Left kidney (tissue), 8 donors: Measurements from ENCODE around the gene NKX2-3. TPM values are rescaled to one million over a fixed set of nuclear protein-coding genes. Genes with fewer than 3 reads are reported as not detected.

ENCODE experiments used
- DNase-seq: peaks from one replicate; pipeline ENCODE4 v3.0.0-alpha.2; 2013
- long read RNA-seq, 8 donors: transcript quantifications; one replicate each; lab custom pipeline, GENCODE V29; 2026
- polyA plus RNA-seq: library from polyadenylated mRNA; unstranded; fragments of 120-200 nt; gene quantifications from one replicate; pipeline ENCODE4 v1.2.1, GENCODE V29; 2013; ENCODE audit not compliant: insufficient read length

Gene NKX2-3
- polyA plus RNA-seq = not detected
- long read RNA-seq, donor 1 = 0 reads
- long read RNA-seq, donor 2 = 0 reads
- long read RNA-seq, donor 3 = 0 reads
- long read RNA-seq, donor 4 = 0 reads
- long read RNA-seq, donor 5 = 0 reads
- long read RNA-seq, donor 6 = 0 reads
- long read RNA-seq, donor 7 = 0 reads
- long read RNA-seq, donor 8 = 0 reads

DNA sequence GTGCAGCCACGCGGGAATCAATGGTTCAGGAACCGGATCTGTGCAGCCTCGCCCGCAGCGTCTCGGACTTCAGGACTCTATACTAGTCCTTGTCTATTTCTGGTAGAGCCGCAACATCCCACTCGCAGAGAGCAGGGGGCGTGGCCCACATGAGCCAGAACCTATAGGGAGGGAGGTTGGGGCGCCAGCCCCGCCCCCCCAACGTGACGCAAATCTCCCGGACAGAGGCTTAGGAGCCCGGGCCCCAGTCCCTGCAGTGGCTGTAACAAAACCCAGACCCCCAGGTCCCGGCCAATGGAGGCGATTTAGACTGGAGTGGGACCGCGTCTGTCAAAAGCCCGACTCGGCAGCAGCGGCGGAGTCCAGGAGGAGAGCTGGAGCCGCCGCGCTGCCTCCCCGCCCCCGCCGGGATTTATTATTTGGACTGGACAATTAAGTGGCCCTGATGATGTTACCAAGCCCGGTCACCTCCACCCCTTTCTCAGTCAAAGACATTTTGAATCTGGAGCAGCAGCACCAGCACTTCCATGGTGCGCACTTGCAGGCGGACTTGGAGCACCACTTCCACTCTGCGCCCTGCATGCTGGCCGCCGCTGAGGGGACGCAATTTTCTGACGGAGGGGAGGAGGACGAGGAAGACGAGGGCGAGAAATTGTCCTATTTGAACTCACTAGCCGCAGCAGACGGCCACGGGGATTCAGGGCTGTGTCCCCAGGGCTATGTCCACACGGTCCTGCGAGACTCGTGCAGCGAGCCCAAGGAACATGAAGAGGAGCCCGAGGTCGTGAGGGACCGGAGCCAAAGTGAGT, at the start of gene NKX2-3:
Gene NKX2-3, plus strand, starts transcription at position 256 of the 809 bp plus-strand sequence. Its CDS starts 190 bp downstream, at position 446.
- DNase-seq = no peak

DNA sequence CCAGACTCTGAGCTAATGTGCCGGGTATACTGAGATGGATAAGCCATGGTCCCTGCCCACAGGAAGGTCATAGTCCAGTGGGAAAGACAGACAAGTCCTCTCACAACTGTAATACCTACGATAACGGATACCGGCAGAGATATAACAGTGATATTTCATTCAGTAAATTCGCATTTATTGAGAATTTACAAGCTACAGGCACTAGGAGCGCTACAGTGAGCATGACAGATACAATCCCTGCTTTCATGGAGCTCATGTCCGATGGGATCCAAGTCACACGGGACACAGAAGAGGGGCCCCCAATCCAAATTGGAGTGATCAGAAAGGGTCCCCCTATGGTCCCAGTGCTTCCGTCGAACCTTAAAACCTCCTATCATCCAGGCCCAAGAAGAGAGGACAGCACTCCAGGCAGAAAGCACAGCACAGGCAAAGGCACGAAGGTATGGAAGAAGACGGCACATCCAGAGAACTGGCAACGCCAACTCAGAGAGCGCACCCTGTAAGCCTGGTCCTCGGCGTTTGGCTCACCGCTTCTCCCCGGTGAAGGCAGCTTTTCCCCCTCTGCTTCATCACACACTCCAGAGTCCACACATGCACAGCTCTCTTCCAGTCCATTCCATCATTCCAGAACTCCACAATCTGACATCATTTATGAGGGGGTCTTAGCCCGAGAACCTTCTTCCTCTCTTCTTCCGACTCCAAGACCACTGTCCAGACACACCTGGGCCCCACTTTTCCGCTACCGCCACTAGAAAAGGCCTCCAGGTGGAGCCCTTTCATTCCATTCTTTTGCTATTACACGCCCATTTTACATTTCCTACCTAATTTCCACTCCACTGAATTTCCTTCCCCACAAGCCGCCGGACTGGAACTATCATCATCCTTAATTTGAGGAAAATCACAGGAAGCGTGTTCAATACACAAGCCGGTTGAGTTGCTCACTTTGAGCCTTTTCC, 47.8 kb upstream of the NKX2-3 start:
- DNase-seq = peak; percentile 6

DNA sequence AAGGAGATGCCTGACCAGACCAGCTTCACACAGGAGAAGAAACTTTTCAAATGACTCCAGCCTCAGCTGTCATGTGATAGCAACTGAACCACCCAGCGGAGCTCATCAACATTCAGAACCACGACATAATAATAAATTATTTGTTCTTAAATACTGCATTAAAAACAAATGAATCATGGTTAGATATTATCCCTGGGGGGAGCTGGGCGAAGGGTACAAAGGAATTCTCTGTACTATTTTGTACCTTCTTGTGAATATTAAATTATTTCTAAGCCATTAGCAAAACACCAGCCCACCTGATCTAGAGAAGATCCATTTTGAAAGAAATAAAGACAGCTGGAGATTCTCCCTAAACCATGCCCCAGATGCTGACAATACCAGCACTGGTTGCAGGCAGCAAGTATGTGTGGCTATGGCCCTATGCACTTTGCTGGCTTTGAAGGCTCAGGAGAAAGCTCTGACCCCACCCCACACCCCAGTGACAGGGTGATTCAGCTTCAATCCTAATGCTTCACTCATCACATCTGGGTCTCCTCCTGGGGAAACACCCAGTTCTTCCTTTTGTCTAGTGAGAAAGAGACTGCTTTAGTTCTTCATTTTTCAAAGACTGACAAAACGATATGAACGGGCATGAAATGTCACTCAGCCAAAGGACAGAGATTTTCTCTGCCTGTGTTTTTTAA, 45.5 kb upstream of the NKX2-3 start:
- no peak for DNase-seq

DNA sequence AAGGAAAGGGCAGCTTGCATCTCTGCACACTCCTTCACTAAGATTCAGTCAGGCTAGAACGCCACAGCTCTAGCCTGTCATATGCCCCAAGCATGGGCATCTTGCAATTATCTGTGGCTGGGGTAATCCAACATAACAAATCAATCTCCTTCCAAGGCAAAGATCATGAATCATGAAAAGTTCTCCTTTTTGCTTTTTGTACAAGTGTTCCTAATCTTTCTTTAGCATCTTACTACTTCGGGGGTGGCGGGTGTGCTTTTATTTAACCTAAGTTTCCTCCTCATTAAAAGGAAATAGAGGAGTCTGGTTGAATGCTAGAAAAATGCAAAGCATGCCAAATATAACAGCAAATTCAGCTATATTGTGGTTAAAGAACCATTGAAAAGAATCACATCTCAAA, 43.5 kb upstream of the NKX2-3 start:
- no peak for DNase-seq

DNA sequence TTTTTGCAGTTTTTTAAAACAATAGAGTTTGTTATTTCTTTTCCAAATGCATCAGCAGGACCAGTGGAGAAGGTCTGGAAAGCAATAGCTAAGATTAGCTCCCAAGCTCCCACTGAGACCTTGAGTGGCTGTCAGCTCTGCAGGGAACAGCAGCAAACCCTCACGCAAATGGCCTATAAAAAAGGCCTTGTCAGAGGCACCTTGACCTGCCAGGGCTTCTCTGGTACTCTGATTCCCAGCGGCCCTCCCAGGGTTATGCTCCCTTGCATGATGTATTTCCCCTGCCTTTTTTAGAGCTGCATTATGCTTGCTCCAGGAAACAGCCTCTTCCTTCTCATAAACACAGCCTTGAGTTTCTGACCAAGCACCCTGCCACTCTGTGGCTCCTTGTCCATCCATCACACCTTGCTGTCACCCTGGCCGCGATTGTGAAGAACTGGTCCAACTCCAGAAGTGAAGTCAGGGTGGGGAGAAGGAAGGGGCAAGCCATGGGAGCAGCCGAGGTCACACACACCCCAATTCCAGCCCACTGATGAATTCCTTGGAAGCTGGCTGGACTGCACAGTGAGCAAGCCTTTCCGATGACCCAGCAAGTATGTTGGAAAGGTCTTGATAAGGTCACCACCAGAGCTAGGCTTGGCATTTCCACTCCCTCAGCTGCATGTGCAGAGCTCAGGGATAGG, 35.3 kb upstream of the NKX2-3 start:
- no peak for DNase-seq

DNA sequence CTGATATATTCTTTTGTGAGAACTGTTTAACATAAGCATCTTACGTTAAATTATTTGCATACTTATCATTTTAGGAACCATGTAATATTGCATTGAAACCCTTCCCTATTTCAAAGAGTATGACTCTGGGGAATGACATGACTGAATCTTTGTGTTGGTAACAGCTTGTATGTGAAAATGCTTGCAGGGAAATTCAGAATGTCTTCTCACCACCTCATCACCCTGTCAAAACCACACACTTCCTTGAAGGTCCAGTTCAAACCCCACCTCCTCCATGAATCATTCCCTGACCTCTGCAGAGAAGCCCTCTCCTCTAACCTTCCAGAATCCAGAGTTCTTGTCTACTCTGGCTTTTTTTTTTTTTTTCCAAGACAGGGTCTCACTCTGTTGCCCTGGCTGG, 26.3 kb upstream of the NKX2-3 start:
- no peak for DNase-seq

DNA sequence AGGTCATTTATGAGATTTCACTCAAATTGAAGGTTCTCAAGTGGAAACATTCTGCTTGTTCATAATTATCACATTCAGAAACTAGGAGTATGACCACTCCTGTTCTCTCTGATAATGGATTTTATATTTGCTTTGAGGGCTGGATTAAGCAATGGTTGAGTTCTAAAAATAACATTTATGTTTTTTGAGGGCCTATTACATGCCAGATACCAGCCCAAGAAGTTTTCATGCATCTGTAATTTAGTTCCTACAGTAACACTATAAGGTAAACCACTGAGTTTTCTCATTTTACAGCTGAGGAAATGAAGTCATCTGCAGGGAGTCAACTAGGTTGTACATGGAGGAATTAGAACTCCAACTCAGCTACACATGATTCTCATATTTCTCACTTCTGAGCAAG, 25.5 kb upstream of the NKX2-3 start:
- no peak for DNase-seq

DNA sequence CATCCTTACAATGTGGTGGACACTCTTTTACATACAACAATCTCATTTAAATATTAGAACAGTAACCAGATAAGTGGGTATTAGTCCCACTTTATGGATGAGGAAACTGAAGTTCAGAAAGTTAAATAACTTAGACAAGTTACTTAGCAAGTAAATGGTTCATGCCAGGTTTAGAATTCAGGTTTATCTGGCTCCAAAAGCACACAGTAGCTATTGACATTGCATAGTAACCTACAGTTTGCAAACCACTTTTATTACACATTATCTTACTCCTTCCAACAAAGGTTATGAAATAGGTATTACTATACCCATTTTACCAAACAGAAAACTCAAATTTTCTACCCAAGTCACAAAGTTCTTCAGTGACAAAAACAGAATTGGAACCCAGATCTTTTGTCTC, 19.7 kb upstream of the NKX2-3 start:
- no peak for DNase-seq

DNA sequence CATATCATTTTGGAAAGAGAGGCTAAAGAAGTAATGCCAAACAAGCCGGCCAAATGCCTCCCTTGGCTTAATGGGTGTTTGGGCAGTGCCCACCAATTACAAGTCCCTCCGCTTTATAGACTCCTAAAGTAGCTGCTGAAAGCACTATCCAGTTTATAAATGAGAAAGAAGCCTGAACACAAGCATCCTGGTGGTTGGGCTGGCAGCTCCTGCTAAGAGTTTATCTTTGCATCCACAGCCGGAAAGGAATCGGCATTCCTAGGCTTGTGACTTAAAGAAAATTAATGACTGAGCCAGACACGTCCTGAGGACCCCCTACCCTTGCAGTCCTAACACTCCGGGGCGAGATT, 13.1 kb upstream of the NKX2-3 start:
- DNase-seq = no peak

DNA sequence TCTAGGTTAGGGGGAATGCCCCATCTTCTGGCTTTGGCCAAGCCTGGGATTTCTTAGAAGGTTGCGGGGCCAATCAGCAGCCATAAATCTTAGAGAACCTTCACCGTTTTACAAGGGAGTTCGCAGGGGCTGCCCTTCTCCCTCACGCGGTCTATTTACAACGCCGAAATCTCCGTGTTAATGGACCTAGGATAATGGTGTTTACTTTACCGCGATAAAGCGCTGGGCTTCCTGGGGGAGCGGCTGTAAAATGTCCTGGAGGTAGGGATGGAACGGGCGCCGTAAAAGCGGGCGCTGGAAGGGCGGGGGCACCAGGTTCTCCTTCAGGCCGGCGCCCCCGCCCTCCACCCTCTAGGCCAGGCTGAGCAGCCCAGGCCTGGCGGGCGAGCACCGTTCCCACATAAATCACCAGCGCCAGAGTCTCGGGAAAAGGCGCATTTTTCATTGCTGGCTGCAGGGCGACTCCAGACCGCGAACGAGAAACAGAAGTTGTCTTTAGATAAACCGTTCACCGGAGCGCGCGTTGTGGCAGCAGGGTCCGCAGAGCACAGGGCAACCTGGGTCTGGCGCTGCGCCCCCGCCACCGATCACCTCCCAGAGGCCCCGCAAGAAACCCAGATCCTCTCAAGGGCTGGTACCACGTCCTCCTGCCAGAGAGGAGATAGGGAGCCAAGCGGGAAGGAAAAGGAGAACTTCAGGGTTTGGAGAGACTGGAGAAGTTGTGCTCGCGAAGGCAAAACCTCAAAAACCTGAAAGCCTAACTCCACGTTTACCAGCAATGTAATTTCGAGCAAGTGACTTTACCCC, 12.5 kb upstream of the NKX2-3 start:
- no peak for DNase-seq

DNA sequence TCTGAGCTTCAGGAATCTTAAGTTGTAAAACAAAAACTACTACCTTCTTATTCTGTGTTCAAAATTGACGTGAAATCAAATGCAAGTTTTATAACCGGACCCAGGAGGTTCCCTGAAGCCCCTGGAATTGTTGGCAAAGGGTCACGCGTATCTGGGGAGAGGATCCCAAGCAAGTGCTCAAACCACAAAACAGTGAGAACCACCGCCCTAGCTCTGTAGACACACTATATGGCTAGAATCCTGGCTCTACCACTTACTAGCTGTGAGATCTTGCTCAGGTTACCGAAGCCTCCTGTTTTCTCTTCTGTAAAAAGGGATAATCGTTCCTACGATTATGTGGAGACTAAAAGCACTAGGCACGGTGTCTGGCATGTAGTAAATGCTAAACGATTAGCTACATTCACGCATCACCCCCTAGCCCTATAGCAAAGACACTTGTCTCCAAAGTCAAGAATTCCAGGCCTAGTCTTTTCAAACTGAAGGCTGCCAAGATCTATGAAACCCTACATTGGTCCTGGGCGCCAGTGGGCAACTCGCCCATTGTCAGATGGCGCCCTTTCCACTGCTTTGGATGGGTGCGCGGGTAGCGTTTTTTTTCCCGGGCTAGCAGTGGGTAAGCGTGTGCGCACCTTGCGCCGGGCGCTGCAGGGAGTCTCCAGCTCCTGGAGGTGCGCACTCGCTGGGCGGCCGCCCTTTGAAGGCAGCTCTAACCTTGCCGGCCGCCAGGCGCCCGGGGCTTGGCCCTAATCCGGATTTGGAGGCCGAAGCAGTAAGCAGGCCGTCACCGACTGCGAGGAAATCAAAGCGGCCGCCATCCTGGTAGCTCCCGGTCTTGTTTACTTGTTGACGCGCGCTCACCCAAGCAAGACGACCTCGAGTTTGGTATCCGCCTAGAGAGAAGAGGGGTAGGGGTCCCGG, 11.6 kb upstream of the NKX2-3 start:
- DNase-seq = no peak

DNA sequence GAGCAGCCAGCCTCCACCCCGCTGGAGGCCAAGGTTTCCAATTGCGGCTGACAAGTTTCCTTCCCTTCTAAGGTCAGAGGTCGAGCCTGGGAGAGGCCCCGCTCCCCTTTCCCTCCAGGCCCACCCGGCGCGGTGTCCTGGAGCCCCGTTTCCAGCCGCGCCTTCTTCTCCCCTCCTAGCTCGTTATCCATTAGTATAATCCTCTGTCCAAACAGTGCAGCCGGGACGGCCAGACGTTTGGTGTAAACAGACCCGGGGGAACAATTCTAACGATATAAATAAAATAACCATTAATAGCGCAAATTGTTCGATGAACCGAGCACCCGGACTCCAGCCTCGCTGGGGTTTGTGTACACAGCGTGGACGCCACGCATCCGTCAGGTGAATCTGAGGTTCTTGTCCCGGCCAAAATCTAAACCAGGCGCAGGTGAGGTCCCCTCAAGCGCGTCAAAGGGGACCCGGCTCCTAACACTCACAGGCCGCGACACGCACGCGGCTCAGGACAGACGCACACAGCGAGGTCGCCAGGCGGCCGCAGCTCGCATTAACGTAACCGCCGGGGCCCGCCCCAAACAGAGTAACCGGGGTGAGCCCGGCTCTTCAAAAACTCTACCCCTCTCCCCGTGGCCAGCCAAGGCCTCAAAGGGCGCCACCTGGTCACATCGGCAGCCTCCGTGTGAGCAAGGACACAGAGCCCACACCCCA, 10.8 kb upstream of the NKX2-3 start:
- DNase-seq = no peak

DNA sequence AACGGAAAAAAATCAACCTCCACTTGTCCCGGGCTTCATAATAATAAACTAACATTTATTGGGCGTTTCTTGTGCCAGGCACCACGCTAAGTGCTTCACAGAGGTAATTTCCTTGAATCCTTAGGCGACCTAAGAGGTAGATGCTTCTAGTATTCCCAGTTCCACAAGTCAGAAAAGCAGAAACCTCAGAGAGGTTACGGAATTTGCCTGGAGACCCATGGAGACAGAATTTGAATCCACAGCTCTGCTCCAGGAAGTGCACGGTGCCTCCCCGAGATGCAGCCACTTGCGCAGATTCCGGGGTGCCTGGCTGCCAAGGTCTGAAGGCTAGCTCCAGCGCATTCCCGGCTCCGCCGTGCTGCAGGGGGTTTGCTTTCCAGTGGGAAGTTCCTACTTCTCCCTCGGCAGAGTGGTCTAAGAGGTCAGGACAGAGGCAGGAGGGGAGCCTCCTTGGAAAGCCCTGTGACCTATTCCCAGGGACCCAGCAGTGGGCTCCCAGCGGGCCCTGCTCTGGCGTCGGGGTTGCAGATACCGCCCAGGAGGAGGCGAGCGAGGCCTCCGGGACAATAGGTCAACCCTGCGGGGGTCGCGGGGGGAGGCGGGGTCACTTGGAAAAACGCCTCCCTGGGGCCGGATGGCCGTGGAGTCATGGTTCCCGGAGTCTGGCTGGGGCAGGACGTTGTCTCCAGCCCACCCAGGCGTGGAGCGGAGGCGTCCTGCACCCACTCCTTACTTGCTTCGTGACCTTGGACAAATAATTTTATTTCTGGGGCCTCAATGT, 10.1 kb upstream of the NKX2-3 start:
- DNase-seq = no peak

DNA sequence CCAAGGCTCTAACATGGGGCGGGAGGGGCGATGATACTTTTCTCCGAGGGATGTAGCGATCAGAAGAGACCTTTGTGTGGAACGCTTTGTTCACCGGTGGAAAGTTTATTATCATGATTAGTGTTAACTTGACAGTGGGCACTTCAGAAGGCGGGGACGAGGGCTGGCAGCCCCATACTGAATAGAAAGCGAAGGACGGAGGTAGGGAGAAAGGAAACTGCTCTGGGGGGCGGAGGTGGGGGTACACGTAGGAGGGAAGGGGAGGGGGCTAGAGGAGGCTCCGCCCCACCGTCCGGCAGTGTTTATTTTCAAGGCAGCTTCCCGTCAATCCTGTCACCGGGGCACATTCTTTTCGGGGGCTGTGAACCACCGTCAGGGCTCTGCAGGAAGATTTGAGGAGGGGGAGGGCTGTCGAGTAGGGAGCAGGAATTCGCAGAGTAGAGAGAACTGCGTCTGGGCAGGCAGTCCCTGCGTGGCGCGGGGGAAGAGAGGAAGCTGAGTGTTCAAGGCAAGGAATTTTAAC, 9.4 kb upstream of the NKX2-3 start:
- DNase-seq = no peak

DNA sequence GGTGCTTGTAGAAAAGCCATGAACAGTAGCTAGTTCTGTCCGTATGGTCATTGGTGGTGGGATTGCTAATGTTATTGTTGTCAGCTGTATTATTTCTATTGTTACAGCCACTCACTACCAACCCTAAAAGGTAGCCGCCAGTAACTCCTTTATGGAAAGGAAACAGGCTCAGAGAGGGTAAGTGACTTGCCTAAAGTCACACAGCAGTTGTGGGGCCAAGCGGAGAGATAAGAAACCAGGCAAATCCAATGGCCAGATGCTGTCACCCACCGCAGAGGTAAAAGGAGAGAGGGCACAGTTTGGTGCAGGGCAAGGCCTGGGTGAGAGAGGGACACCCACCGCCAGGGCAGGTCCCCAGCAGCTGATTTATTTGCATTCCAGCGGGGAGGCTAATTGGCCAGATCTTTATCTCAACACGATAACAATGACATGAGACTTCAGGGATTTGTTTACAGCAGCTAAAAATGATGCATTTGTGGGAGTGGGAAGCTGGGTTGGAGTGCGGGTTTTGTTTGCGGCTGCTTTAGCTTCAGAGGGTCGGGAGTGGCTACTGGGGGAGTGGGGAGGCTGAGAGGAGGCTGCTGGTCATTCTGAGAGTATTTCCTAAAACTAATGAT, 8.6 kb upstream of the NKX2-3 start:
- no peak for DNase-seq

DNA sequence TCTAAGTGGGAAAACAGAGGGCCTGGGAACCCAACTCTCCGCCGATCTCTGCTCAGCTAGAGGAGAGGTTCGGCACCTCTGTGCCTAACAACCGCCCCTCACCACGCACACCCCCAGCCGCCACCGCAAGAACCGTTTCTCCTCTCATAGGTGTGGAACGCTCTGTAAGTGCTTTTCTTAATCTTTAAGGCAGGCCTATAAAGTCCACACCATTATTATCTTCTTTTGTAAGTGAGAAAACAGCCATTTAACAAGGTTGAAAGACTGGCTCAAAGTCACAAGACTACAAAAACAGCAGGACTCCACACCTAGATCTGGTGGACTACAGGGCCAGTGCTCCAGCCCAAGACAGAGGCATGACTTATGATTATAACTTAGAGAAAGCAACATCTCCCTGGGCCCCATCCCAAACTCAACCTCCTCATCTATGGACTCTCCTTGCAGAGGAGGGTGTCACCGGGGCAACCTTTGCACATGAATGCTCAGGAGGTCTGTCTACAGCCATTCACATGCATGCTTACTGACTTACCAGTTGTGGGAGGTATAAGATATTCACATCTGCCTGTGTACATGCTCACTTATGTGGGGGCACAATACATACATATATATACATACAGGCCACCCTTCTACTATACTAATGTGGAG, 7.9 kb upstream of the NKX2-3 start:
- no peak for DNase-seq

DNA sequence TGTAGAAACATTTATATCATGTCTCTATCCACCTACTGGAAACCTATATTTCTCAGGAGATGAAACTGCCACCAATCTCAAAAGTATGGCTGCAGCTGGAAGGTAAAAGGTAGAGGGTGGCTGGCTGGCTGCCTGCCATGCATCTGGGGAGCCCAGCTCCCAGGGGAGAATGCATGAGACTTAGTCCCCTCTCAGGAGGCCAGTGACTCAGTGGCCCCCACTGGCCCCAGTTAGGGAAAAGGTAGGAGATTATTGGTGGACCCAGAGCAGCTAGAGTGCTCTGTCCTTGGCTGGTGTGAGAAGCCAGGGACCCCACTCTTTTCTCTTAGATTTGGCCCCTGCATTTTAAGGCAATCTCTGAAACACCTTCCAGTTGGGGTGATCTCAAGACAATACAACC, 6.8 kb upstream of the NKX2-3 start:
- DNase-seq = no peak
